ENCODE results near the gene CIITA. TPM values are rescaled to one million over a fixed set of nuclear protein-coding genes. Genes with fewer than 3 reads are reported as not detected.
A peak's percentile ranks its signal among the peaks of the same experiment; 100 is the strongest.

CIITA gene
- total and polyA plus RNA-seq, 10 of the 15 experiments (the other 5 are each of a cell fraction or from before 2014, with no cell fraction given): 11.5 to 145 (median 49.7) TPM

DNA sequence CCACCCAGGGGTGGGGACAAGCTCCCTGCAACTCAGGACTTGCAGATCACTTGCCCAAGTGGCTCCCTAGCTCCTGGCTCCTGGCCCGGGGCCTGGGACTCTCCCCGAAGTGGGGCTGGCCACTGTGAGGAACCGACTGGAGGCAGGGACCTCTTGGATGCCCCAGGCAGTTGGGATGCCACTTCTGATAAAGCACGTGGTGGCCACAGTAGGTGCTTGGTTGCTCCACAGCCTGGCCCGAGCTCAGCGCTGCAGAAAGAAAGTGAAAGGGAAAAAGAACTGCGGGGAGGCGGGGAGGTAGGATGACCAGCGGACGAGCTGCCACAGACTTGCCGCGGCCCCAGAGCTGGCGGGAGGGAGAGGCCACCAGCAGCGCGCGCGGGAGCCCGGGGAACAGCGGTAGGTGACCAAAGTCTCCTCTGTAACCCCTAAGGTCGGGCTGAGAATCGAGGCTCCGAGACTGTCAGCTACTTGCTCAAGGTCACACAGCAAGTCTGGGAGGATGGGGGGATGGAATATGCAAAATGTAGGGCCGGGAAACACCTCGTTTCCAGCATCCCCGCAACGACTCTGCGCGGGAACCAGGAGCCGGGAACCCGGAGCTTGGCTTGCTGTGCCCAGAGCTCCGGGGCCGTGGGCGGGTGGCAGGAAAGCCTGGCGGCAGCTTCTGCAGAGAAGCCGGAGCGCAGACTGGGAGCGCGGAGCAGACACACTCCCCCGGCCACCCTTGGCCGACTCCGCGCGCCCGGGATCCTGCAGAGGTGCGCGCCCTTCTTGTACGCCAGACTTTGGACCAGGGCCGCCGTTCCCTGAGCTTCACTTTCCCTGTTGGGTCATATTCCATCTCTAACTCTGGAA lies 1.9 kb downstream of the CIITA start (continued):
- TF ChIP-seq, protein P1, sequence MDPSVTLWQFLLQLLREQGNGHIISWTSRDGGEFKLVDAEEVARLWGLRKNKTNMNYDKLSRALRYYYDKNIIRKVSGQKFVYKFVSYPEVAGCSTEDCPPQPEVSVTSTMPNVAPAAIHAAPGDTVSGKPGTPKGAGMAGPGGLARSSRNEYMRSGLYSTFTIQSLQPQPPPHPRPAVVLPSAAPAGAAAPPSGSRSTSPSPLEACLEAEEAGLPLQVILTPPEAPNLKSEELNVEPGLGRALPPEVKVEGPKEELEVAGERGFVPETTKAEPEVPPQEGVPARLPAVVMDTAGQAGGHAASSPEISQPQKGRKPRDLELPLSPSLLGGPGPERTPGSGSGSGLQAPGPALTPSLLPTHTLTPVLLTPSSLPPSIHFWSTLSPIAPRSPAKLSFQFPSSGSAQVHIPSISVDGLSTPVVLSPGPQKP (IDR thresholded peaks at IDR 0.05; ENCODE audit: low read depth, low read length): no peak
- TF ChIP-seq, protein P2, sequence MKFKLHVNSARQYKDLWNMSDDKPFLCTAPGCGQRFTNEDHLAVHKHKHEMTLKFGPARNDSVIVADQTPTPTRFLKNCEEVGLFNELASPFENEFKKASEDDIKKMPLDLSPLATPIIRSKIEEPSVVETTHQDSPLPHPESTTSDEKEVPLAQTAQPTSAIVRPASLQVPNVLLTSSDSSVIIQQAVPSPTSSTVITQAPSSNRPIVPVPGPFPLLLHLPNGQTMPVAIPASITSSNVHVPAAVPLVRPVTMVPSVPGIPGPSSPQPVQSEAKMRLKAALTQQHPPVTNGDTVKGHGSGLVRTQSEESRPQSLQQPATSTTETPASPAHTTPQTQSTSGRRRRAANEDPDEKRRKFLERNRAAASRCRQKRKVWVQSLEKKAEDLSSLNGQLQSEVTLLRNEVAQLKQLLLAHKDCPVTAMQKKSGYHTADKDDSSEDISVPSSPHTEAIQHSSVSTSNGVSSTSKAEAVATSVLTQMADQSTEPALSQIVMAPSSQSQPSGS (IDR thresholded peaks at IDR 0.05; ENCODE audit: low read length): no peak
- TF ChIP-seq HDAC2 (IDR thresholded peaks at IDR 0.05) (no peak), TBL1XR1 (IDR thresholded peaks at IDR 0.05; ENCODE audit: low read depth, low read length) (no peak; the same call in 1 of the 2 replicates), CEBPB (IDR thresholded peaks at IDR 0.05; ENCODE audit: borderline replicate concordance in 1 of 2, low read depth in 2 of 2, low read length in 2 of 2) (no peak), NFXL1 (IDR thresholded peaks at IDR 0.05; ENCODE audit: borderline replicate concordance) (no peak), TCF12 (IDR thresholded peaks at IDR 0.05; ENCODE audit: low read depth, low read length) (no peak), NFIC (IDR thresholded peaks at IDR 0.05; ENCODE audit: low read depth, low read length) (no peak), MTA3 (IDR thresholded peaks at IDR 0.05; ENCODE audit: borderline replicate concordance, low read length) (no peak), EED (IDR thresholded peaks at IDR 0.05; ENCODE audit: low read depth) (no peak; the same call in 1 of the 2 replicates), POLR2AphosphoS5 (IDR thresholded peaks at IDR 0.05; ENCODE audit: low read length) (no peak; the same call in 1 of the 2 replicates), LARP7 (IDR thresholded peaks at IDR 0.05) (peak; percentile 36; the same call in 1 of the 2 replicates), CREB1 (IDR thresholded peaks at IDR 0.05; ENCODE audit: low read depth) (no peak), BACH1 (IDR thresholded peaks at IDR 0.05; ENCODE audit: borderline replicate concordance) (no peak), RBBP5 (conservative IDR thresholded peaks at IDR 0.05) (no peak), STAT3 (IDR thresholded peaks at IDR 0.05; ENCODE audit: low read depth, low read length) (no peak), RUNX3 (IDR thresholded peaks at IDR 0.05; ENCODE audit: low read length) (no peak), IKZF1 (conservative IDR thresholded peaks at IDR 0.05) (peak; percentile 76), SREBF1 (IDR thresholded peaks at IDR 0.05; ENCODE audit: low read length) (no peak)
- TF ChIP-seq, protein P3, sequence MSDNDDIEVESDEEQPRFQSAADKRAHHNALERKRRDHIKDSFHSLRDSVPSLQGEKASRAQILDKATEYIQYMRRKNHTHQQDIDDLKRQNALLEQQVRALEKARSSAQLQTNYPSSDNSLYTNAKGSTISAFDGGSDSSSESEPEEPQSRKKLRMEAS (IDR thresholded peaks at IDR 0.05; ENCODE audit: low read depth, low read length): no peak; the same call in 1 of the 2 replicates
- TF ChIP-seq, protein P4, sequence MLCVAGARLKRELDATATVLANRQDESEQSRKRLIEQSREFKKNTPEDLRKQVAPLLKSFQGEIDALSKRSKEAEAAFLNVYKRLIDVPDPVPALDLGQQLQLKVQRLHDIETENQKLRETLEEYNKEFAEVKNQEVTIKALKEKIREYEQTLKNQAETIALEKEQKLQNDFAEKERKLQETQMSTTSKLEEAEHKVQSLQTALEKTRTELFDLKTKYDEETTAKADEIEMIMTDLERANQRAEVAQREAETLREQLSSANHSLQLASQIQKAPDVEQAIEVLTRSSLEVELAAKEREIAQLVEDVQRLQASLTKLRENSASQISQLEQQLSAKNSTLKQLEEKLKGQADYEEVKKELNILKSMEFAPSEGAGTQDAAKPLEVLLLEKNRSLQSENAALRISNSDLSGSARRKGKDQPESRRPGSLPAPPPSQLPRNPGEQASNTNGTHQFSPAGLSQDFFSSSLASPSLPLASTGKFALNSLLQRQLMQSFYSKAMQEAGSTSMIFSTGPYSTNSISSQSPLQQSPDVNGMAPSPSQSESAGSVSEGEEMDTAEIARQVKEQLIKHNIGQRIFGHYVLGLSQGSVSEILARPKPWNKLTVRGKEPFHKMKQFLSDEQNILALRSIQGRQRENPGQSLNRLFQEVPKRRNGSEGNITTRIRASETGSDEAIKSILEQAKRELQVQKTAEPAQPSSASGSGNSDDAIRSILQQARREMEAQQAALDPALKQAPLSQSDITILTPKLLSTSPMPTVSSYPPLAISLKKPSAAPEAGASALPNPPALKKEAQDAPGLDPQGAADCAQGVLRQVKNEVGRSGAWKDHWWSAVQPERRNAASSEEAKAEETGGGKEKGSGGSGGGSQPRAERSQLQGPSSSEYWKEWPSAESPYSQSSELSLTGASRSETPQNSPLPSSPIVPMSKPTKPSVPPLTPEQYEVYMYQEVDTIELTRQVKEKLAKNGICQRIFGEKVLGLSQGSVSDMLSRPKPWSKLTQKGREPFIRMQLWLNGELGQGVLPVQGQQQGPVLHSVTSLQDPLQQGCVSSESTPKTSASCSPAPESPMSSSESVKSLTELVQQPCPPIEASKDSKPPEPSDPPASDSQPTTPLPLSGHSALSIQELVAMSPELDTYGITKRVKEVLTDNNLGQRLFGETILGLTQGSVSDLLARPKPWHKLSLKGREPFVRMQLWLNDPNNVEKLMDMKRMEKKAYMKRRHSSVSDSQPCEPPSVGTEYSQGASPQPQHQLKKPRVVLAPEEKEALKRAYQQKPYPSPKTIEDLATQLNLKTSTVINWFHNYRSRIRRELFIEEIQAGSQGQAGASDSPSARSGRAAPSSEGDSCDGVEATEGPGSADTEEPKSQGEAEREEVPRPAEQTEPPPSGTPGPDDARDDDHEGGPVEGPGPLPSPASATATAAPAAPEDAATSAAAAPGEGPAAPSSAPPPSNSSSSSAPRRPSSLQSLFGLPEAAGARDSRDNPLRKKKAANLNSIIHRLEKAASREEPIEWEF (IDR thresholded peaks at IDR 0.05; ENCODE audit: insufficient replicate concordance, low read depth, low read length): no peak
- TF ChIP-seq, protein P5, sequence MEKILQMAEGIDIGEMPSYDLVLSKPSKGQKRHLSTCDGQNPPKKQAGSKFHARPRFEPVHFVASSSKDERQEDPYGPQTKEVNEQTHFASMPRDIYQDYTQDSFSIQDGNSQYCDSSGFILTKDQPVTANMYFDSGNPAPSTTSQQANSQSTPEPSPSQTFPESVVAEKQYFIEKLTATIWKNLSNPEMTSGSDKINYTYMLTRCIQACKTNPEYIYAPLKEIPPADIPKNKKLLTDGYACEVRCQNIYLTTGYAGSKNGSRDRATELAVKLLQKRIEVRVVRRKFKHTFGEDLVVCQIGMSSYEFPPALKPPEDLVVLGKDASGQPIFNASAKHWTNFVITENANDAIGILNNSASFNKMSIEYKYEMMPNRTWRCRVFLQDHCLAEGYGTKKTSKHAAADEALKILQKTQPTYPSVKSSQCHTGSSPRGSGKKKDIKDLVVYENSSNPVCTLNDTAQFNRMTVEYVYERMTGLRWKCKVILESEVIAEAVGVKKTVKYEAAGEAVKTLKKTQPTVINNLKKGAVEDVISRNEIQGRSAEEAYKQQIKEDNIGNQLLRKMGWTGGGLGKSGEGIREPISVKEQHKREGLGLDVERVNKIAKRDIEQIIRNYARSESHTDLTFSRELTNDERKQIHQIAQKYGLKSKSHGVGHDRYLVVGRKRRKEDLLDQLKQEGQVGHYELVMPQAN (conservative IDR thresholded peaks at IDR 0.05): no peak; the same call in none of the 2 replicates
